ENCODE data around the gene ADAMTS6.

The ADAMTS6 gene

GRCh38 chr5:65149827-65150226 lies 331.9 kb downstream of the ADAMTS6 start:
- no peak for DNase-seq (ENCODE audit: low read depth)
- TF ChIP-seq CTCF (IDR thresholded peaks at IDR 0.05; ENCODE audit: low read depth, low read length, missing control alignments) = no peak
- no peak overlapping the region for H3K4me3 ChIP-seq (ENCODE audit: low read depth, low read length)

DNA sequence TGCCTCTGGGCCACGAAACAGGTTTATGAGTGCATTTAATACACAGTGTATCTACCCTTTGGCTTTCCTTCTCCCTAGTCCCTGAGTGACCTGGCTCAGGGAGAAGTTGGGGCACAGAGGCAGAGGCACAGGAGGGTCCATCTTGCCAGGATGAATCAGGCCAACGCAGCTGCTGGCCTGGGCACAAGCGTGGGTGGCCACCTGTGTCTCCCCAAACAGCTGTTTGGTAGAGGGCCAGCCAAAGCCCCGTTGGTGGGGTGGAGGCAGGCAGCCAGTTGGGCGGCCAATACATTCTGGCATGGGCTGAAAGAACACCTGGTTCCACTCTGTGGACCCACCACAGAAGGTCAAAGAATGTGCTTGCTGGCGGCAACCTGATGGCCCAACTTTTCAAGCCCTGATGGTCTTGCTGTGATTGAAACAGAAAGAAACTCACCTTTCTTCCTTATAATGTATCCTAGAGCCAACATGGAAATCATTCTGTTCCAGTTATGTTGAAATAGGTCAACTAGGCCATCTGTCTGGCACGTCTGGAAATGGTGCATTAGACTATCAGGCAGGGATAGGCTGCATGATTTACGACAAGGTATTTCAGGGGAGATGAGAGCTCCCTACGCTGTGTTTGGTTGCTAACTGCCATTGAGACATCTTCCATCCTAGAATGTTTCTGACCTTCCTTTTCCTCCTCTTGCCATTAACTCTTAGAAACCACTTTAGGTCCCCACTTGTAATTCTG lies 337.4 kb downstream of the ADAMTS6 start:
- no peak for DNase-seq (ENCODE audit: low read depth)
- H3K4me3 ChIP-seq (ENCODE audit: low read depth, low read length) = no peak overlapping the region
- TF ChIP-seq CTCF (IDR thresholded peaks at IDR 0.05; ENCODE audit: low read depth, low read length, missing control alignments) = no peak

DNA sequence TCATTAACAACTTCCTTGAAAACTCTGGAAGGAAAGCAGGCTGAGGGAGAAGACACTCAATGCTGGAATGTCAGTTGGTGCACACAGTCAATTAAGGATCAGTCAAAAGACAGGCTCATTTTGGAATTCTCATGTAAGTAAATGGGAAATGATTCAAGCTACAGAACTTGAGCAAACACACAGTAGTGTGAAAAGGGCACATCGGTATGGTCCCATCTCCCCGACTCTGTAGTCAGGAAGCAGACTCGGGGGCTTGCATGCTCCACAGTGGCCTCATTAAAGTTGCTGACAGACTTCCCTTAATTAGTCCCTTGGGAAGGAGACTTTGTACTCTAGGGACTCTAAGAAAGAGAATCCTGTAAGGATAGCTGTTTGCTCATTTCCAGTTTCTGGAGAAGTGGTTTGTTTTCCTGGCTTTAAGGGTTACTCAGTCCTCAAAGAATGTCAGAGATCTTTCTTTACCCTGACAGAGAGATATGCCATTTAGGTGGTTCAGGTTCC lies 339.2 kb downstream of the ADAMTS6 start:
- TF ChIP-seq CTCF (IDR thresholded peaks at IDR 0.05; ENCODE audit: low read depth, low read length, missing control alignments) = no peak
- DNase-seq (ENCODE audit: low read depth) = no peak

DNA sequence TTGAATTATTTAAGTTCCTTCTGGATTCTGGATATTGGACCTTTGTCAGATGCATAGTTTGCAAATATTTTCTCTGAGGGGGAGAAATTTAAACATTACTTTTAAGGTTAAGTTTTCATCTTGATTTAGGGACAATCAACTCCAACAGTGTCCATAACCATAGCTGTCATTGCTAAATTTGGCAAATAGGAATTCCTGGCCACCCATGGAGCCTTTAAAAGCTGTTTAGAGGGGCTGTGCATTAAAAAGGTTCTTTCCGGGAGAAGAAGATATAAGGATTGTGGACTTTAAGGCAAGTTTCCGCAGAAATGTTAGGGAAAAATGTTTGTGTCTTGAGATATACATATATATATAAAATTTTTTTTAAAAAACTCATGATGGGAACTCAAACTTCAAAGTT lies 339.7 kb downstream of the ADAMTS6 start:
- DNase-seq (ENCODE audit: low read depth) = no peak
- TF ChIP-seq CTCF (IDR thresholded peaks at IDR 0.05; ENCODE audit: low read depth, low read length, missing control alignments) = no peak
- no peak overlapping the region for H3K4me3 ChIP-seq (ENCODE audit: low read depth, low read length)

More for the DNA sequence above, 339.2 kb downstream of the ADAMTS6 start:
- H3K4me3 ChIP-seq (ENCODE audit: low read depth, low read length) = no peak overlapping the region

GRCh38 chr5:65141493-65141892 lies 340.2 kb downstream of the ADAMTS6 start:
- TF ChIP-seq CTCF (IDR thresholded peaks at IDR 0.05; ENCODE audit: low read depth, low read length, missing control alignments) = no peak
- DNase-seq (ENCODE audit: low read depth) = no peak
- no peak overlapping the region for H3K4me3 ChIP-seq (ENCODE audit: low read depth, low read length)

DNA sequence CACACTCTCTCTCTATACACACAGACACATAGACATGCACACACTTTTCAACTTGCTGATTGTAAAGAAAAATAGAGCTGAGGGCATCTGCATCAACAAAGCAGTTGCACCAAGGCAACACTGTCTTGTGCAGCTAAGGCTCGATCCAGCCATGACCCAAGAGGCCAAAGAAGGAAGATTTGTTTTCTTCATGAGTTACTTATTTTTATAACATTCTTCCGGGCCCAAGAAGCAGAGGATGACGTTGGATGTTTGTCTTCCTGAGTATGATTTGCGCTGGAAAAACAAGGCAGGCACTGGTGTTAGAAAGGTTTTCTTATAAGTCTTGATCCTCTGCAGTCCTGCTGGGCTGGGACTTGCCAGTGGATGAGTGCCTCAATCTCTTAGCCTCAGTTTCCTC lies 344.1 kb downstream of the ADAMTS6 start:
- H3K4me3 ChIP-seq (ENCODE audit: low read depth, low read length) = no peak overlapping the region
- no peak for TF ChIP-seq CTCF (IDR thresholded peaks at IDR 0.05; ENCODE audit: low read depth, low read length, missing control alignments)
- no peak for DNase-seq (ENCODE audit: low read depth)

Data from GM12864 (cell line).